ENCODE results near the gene FARS2.
"Not testable (repeated sequence)": the region's sequence is repeated elsewhere in the genome, so short reads cannot be mapped to it uniquely, and the experiment has no call there.

FARS2 gene

DNA sequence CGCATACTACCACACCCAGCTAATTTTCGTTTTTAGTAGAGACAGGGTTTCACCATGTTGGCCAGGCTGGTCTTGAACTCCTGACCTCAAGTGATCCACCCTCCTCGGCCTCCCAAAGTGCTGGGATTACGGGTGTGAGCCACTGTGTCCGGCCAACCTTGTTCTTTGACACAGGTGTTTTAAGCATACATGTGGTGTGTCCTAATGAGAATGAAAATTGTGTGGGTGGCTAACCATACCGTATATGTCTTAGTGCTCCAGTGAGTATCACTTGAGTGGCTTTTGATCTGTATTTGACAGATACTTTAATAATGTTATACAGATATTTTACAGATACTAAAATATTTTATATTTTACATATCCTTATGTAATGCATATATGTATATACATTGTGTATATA lies 395.4 kb downstream of the FARS2 start:
- not testable (repeated sequence) for H3K9ac ChIP-seq (ENCODE audit: low read length); H2AK5ac ChIP-seq (ENCODE audit: low read length); H3K79me2 ChIP-seq (ENCODE audit: control insufficient read depth, insufficient read depth, low read length); H3K4me1 ChIP-seq (ENCODE audit: control insufficient read depth, low read depth, low read length); DNase-seq; H3K23ac ChIP-seq (ENCODE audit: low read length); H2BK15ac ChIP-seq (replicated peaks; ENCODE audit: low read depth); H3K27ac ChIP-seq (ENCODE audit: low read depth, low read length); H3K79me1 ChIP-seq (ENCODE audit: low read length); H3K18ac ChIP-seq (ENCODE audit: low read length); H3K4me3 ChIP-seq (ENCODE audit: low read length); H3K4me2 ChIP-seq (ENCODE audit: low read length); H4K8ac ChIP-seq (ENCODE audit: low read depth, low read length); H3K27me3 ChIP-seq (ENCODE audit: insufficient read depth, low read length, poor library complexity); H2BK5ac ChIP-seq (ENCODE audit: low read length); H2BK120ac ChIP-seq (ENCODE audit: low read depth, low read length); H4K5ac ChIP-seq (ENCODE audit: low read length); H3K56ac ChIP-seq (ENCODE audit: low read length); H3K4ac ChIP-seq (ENCODE audit: low read depth, low read length); H3K36me3 ChIP-seq (ENCODE audit: control insufficient read depth, insufficient read depth, low read length)
- no CpG with 5 or more reads among the region's 6 CpGs for WGBS (ENCODE audit: extremely low coverage, insufficient coverage, low lambda C conversion rate)

DNA sequence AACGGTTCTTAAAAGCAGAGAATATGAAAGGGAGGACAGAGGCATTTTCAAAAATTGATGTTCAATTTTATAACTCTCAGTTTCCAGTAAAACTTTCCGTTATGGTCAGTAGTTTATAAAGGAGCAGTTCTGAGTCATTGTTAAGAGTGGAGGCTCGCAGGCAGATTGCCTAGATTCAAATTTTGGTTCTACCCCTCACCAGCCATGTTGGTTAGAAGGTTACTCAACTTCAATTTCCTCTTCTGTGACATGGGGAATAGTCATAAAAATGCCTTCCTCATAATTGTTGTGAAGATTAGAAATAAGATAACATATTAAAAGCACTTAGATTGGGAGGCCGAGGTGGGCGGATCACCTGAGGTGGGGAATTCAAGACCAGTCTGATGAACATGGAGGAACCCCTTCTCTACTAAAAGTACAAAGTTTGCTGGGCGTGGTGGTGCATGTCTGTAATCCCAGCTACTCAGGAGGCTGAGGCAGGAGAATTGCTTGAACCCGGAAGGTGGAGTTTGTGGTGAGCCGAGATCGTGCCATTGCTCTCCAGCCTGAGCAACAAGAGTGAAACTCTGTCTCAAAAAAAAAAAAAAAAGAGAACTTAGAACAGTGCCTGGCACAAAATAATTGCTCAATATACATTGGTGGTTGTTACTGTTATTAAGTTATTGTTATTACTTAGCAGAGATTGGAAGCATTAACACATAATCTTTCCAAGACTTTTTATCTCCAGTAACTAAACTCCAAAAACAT lies 396.5 kb downstream of the FARS2 start:
- no peaks in the 10 kb centered on the region for H3K27me3 ChIP-seq (ENCODE audit: insufficient read depth, low read length, poor library complexity)

DNA sequence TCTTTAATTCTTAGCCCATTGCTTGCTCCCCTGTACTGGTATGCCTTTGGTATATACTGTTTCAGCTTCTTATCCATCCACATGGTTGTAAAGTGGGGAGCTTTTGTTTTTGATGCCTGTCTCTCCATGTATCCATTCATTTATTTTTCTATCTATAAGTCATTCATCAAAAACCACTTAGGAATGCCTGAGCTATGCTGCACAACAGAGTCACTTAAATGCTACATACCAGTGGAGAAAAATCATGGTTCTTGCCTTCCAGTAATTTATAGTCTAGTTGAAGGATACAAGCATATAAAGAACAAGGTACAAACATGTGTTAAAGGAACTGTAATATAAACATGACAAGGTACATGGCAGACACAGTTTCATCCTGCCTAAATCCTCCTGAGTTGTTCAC lies 398.2 kb downstream of the FARS2 start:
- no peaks in the 10 kb centered on the region for H3K27me3 ChIP-seq (ENCODE audit: insufficient read depth, low read length, poor library complexity)
- no peak overlapping the region for H3K27ac ChIP-seq (ENCODE audit: low read depth, low read length)
- H3K79me2 ChIP-seq (ENCODE audit: control insufficient read depth, insufficient read depth, low read length), result no peaks in the 10 kb centered on the region
- no peak overlapping the region for H2AK5ac ChIP-seq (ENCODE audit: low read length)
- no peak overlapping the region for H3K56ac ChIP-seq (ENCODE audit: low read length)
- no peak overlapping the region for H3K9ac ChIP-seq (ENCODE audit: low read length)
- no peaks in the 10 kb centered on the region for H3K36me3 ChIP-seq (ENCODE audit: control insufficient read depth, insufficient read depth, low read length)
- H3K4ac ChIP-seq (ENCODE audit: low read depth, low read length), result no peak overlapping the region
- H3K4me3 ChIP-seq (ENCODE audit: low read length), result no peak overlapping the region
- no peak overlapping the region for H4K5ac ChIP-seq (ENCODE audit: low read length)
- no peaks in the 10 kb centered on the region for H3K79me1 ChIP-seq (ENCODE audit: low read length)
- no peak overlapping the region for H3K18ac ChIP-seq (ENCODE audit: low read length)
- H3K4me1 ChIP-seq (ENCODE audit: control insufficient read depth, low read depth, low read length), result peaks cover 2% of the 10 kb centered on the region
- no peak overlapping the region for H4K8ac ChIP-seq (ENCODE audit: low read depth, low read length)
- no peak overlapping the region for H2BK15ac ChIP-seq (replicated peaks; ENCODE audit: low read depth)
- DNase-seq, result no peak
- no peak overlapping the region for H2BK5ac ChIP-seq (ENCODE audit: low read length)
- no peak overlapping the region for H2BK120ac ChIP-seq (ENCODE audit: low read depth, low read length)
- H3K4me2 ChIP-seq (ENCODE audit: low read length), result no peak overlapping the region
- no peak overlapping the region for H3K23ac ChIP-seq (ENCODE audit: low read length)

More for the DNA sequence above, 396.5 kb downstream of the FARS2 start:
- no peak for DNase-seq
- Histone ChIP-seq H3K36me3 (ENCODE audit: control insufficient read depth, insufficient read depth, low read length) (no peaks in the 10 kb centered on the region), H2BK120ac (ENCODE audit: low read depth, low read length) (no peak overlapping the region), H3K4ac (ENCODE audit: low read depth, low read length) (no peak overlapping the region), H2AK5ac (ENCODE audit: low read length) (no peak overlapping the region), H3K56ac (ENCODE audit: low read length) (no peak overlapping the region), H3K9ac (ENCODE audit: low read length) (no peak overlapping the region), H3K79me1 (ENCODE audit: low read length) (no peaks in the 10 kb centered on the region), H3K23ac (ENCODE audit: low read length) (no peak overlapping the region), H3K79me2 (ENCODE audit: control insufficient read depth, insufficient read depth, low read length) (no peaks in the 10 kb centered on the region), H4K8ac (ENCODE audit: low read depth, low read length) (no peak overlapping the region), H3K4me3 (ENCODE audit: low read length) (no peak overlapping the region), H3K4me2 (ENCODE audit: low read length) (no peak overlapping the region), H4K5ac (ENCODE audit: low read length) (no peak overlapping the region), H2BK5ac (ENCODE audit: low read length) (no peak overlapping the region), H3K18ac (ENCODE audit: low read length) (no peak overlapping the region), H2BK15ac (replicated peaks; ENCODE audit: low read depth) (no peak overlapping the region), H3K4me1 (ENCODE audit: control insufficient read depth, low read depth, low read length) (peaks cover 2% of the 10 kb centered on the region), H3K27ac (ENCODE audit: low read depth, low read length) (no peak overlapping the region)
- WGBS (ENCODE audit: extremely low coverage, insufficient coverage, low lambda C conversion rate), result no CpG with 5 or more reads among the region's 9 CpGs

DNA sequence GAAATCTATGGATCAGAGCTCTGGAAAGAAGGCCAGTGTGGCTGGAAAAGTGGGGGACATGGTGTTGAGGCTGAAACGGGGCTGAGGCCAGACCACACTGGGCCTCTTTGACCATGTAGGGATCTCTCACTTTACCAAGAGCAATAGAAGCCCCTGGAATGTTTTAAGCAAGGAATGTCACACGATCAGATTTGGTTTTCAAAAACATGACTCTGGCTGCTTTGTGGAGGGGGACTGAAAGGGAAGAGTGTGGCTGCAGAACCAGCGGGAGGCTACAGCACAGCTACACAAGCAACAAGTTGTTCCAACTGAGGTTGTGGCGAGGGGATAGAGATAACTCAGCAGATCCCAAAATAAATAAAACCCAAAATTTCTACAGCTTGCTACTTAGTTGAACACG lies 399.5 kb downstream of the FARS2 start:
- Histone ChIP-seq H3K79me2 (ENCODE audit: control insufficient read depth, insufficient read depth, low read length) (no peaks in the 10 kb centered on the region), H3K9ac (ENCODE audit: low read length) (no peak overlapping the region), H3K23ac (ENCODE audit: low read length) (no peak overlapping the region), H4K5ac (ENCODE audit: low read length) (no peak overlapping the region), H3K27ac (ENCODE audit: low read depth, low read length) (no peak overlapping the region), H2BK120ac (ENCODE audit: low read depth, low read length) (no peak overlapping the region), H3K36me3 (ENCODE audit: control insufficient read depth, insufficient read depth, low read length) (no peaks in the 10 kb centered on the region), H3K4me2 (ENCODE audit: low read length) (no peak overlapping the region), H3K18ac (ENCODE audit: low read length) (peak overlapping the region; percentile 9), H3K4me3 (ENCODE audit: low read length) (no peak overlapping the region), H4K8ac (ENCODE audit: low read depth, low read length) (no peak overlapping the region), H3K4ac (ENCODE audit: low read depth, low read length) (no peak overlapping the region), H3K4me1 (ENCODE audit: control insufficient read depth, low read depth, low read length) (peaks cover 2% of the 10 kb centered on the region), H2AK5ac (ENCODE audit: low read length) (no peak overlapping the region), H2BK5ac (ENCODE audit: low read length) (no peak overlapping the region), H3K79me1 (ENCODE audit: low read length) (no peaks in the 10 kb centered on the region), H2BK15ac (replicated peaks; ENCODE audit: low read depth) (no peak overlapping the region), H3K27me3 (ENCODE audit: insufficient read depth, low read length, poor library complexity) (no peaks in the 10 kb centered on the region), H3K56ac (ENCODE audit: low read length) (no peak overlapping the region)
- DNase-seq, result peak; percentile 78
- no CpG with 5 or more reads among the region's 5 CpGs for WGBS (ENCODE audit: extremely low coverage, insufficient coverage, low lambda C conversion rate)

DNA sequence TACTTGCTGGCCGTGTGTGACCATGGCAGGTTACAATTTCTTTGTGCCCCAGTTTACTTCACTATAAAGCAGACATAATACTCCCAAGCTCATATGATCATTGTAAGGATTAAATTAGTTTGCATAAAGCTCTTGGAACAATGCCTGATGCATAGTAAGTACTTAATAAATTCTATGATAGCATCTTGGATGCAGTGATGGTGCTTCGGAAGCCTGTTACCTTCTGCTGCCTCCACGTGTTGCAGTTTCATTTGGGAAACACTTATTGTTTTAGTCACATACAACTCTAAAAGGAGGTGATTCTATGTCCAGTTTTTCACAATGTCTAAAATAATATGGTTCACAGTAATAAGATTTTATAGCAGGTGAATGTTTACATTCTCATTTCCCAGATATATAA lies 401.5 kb downstream of the FARS2 start:
- no peak overlapping the region for H4K5ac ChIP-seq (ENCODE audit: low read length)
- H2BK5ac ChIP-seq (ENCODE audit: low read length), result no peak overlapping the region
- peaks cover 2% of the 10 kb centered on the region for H3K4me1 ChIP-seq (ENCODE audit: control insufficient read depth, low read depth, low read length)
- H2BK15ac ChIP-seq (replicated peaks; ENCODE audit: low read depth), result no peak overlapping the region
- H3K79me2 ChIP-seq (ENCODE audit: control insufficient read depth, insufficient read depth, low read length), result no peaks in the 10 kb centered on the region
- H3K79me1 ChIP-seq (ENCODE audit: low read length), result no peaks in the 10 kb centered on the region
- H3K4ac ChIP-seq (ENCODE audit: low read depth, low read length), result no peak overlapping the region
- no peak overlapping the region for H3K4me3 ChIP-seq (ENCODE audit: low read length)
- no CpG with 5 or more reads among the region's 3 CpGs for WGBS (ENCODE audit: extremely low coverage, insufficient coverage, low lambda C conversion rate)
- no peak overlapping the region for H3K18ac ChIP-seq (ENCODE audit: low read length)
- no peak overlapping the region for H3K4me2 ChIP-seq (ENCODE audit: low read length)
- no peak overlapping the region for H2BK120ac ChIP-seq (ENCODE audit: low read depth, low read length)
- H3K27me3 ChIP-seq (ENCODE audit: insufficient read depth, low read length, poor library complexity), result no peaks in the 10 kb centered on the region
- no peaks in the 10 kb centered on the region for H3K36me3 ChIP-seq (ENCODE audit: control insufficient read depth, insufficient read depth, low read length)
- DNase-seq, result no peak
- no peak overlapping the region for H3K9ac ChIP-seq (ENCODE audit: low read length)
- no peak overlapping the region for H3K56ac ChIP-seq (ENCODE audit: low read length)
- H3K27ac ChIP-seq (ENCODE audit: low read depth, low read length), result no peak overlapping the region
- H4K8ac ChIP-seq (ENCODE audit: low read depth, low read length), result no peak overlapping the region
- no peak overlapping the region for H2AK5ac ChIP-seq (ENCODE audit: low read length)
- H3K23ac ChIP-seq (ENCODE audit: low read length), result no peak overlapping the region

DNA sequence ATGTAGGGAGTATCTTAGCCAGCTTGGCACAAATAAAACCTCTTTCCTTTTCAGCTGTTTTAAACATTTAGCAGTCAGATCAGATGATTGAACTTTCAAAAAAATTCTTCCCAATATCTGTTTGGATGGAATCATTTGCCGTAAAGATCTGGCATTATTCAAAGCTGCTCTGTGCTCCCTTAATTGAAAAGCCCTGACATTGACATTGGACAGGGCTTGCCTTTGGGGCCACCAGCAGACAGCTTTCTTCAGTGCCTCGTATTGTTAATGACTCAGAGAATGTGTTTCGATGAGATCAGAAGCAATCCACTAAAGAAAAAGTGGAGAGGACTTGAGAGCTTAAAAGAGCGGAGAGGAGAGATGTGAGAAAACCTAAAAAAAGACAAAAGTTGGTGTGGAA lies 401.9 kb downstream of the FARS2 start:
- no peak overlapping the region for H3K9ac ChIP-seq (ENCODE audit: low read length)
- H4K8ac ChIP-seq (ENCODE audit: low read depth, low read length), result no peak overlapping the region
- no peaks in the 10 kb centered on the region for H3K36me3 ChIP-seq (ENCODE audit: control insufficient read depth, insufficient read depth, low read length)
- H3K18ac ChIP-seq (ENCODE audit: low read length), result no peak overlapping the region
- H3K23ac ChIP-seq (ENCODE audit: low read length), result no peak overlapping the region
- DNase-seq, result no peak
- H3K27ac ChIP-seq (ENCODE audit: low read depth, low read length), result no peak overlapping the region
- WGBS (ENCODE audit: extremely low coverage, insufficient coverage, low lambda C conversion rate), result no CpG with 5 or more reads among the region's 4 CpGs
- no peak overlapping the region for H3K56ac ChIP-seq (ENCODE audit: low read length)
- no peak overlapping the region for H2AK5ac ChIP-seq (ENCODE audit: low read length)
- H3K4me1 ChIP-seq (ENCODE audit: control insufficient read depth, low read depth, low read length), result peaks cover 2% of the 10 kb centered on the region
- no peaks in the 10 kb centered on the region for H3K79me1 ChIP-seq (ENCODE audit: low read length)
- no peak overlapping the region for H2BK15ac ChIP-seq (replicated peaks; ENCODE audit: low read depth)
- H3K27me3 ChIP-seq (ENCODE audit: insufficient read depth, low read length, poor library complexity), result no peaks in the 10 kb centered on the region
- no peaks in the 10 kb centered on the region for H3K79me2 ChIP-seq (ENCODE audit: control insufficient read depth, insufficient read depth, low read length)
- no peak overlapping the region for H3K4me2 ChIP-seq (ENCODE audit: low read length)
- no peak overlapping the region for H2BK5ac ChIP-seq (ENCODE audit: low read length)
- H4K5ac ChIP-seq (ENCODE audit: low read length), result no peak overlapping the region
- H3K4ac ChIP-seq (ENCODE audit: low read depth, low read length), result no peak overlapping the region
- H2BK120ac ChIP-seq (ENCODE audit: low read depth, low read length), result no peak overlapping the region
- no peak overlapping the region for H3K4me3 ChIP-seq (ENCODE audit: low read length)

Measured in mesendoderm (in vitro differentiated cells).